Activated T-helper 17 cell treated with anti-CD3 and anti-CD28 coated beads, Interleukin-2, amount 50 U/mL, for 72 hours (primary cell): ENCODE data around the gene COQ10A. TPM values are rescaled to one million over a fixed set of nuclear protein-coding genes. Genes with fewer than 3 reads are reported as not detected.
A peak's percentile ranks its signal among the peaks of the same experiment; 100 is the strongest.

Source experiments
- ATAC-seq: fragments of 150-1000 bp; cut with Tn5 transposase; replicated peaks from 2 replicates; pipeline ENCODE4 v1.10.0; 2021; ENCODE audit warnings: mild to moderate bottlenecking, moderate library complexity
- H3K27ac Mint-ChIP-seq: one replicate; pipeline ENCODE4 v1.8.0; 2022; ENCODE audit warnings: mixed read lengths
- H3K27me3 Mint-ChIP-seq: one replicate; pipeline ENCODE4 v1.8.0; 2022; ENCODE audit warnings: mixed read lengths
- H3K36me3 Mint-ChIP-seq: one replicate; pipeline ENCODE4 v1.8.0; 2022; ENCODE audit warnings: low read depth, mild to moderate bottlenecking, mixed read lengths
- H3K4me1 Mint-ChIP-seq: one replicate; pipeline ENCODE4 v1.8.0; 2022; ENCODE audit warnings: mixed read lengths
- H3K4me3 Mint-ChIP-seq: one replicate; pipeline ENCODE4 v1.8.0; 2022; ENCODE audit warnings: mild to moderate bottlenecking, mixed read lengths
- H3K9me3 Mint-ChIP-seq: one replicate; pipeline ENCODE4 v1.8.0; 2022; ENCODE audit warnings: mixed read lengths
- total RNA-seq, 2 donors: library from RNA; stranded (reverse); gene quantifications; one replicate each; pipeline ENCODE4 v1.2.3, GENCODE V29; 2022

Gene COQ10A
- 1 to 10 TPM; 5.3 to 9.7 TPM for total RNA-seq

- Mint-ChIP-seq H3K9me3 (no peaks in the 10 kb centered on the region), H3K4me3 (peak within 1 kb of the TSS; percentile 97), H3K36me3 (peaks cover 27% of the 10 kb centered on the region), H3K27me3 (no peaks in the 10 kb centered on the region), H3K27ac (peak within 1 kb of the TSS; percentile 94), H3K4me1 (peaks cover 18% of the 10 kb centered on the region)
- ATAC-seq = peak; percentile 94
Observed at GRCh38 chr12:56266693-56267442, at the start of gene COQ10A. Gene COQ10A (plus strand): TSS chr12:56266942. CDS start chr12:56267119, 177 bp downstream.

GRCh38 chr12:56219840-56220239, 46.9 kb upstream of the COQ10A start:
- no peak for ATAC-seq
- H3K27ac Mint-ChIP-seq = no peak overlapping the region
- H3K9me3 Mint-ChIP-seq = no peaks in the 10 kb centered on the region
- H3K4me1 Mint-ChIP-seq = peaks cover 18% of the 10 kb centered on the region
- no peak overlapping the region for H3K4me3 Mint-ChIP-seq
- no peaks in the 10 kb centered on the region for H3K27me3 Mint-ChIP-seq
- peaks cover 36% of the 10 kb centered on the region for H3K36me3 Mint-ChIP-seq

DNA sequence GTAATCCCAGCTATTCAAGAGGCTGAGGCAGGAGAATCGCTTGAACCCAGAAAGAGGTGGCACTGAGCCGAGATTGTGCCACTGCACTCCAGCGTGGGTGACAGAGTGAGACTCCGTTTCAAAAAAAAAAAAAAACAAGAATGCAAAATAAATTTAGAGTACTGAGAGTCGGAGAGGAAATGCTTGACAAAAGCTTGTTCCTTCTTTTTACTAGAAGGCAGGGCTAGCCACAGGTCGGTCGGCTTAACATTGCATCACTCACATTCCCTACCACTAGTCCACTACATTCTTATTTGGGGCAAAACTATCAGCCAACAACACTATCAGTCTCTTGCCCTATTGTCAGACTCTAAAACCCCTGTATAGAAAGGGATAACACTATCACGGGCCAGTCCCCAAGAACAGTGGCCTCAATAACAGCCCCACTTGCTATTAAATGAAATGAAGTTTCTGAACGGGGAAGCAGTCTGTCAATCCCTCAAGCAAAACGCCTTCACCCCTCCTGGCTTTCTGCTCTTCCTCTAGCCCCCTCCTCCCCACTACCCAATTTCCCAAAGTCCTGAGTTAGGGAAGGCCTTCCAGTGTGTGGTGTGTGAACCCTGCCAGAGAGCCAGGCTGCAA, 46.0 kb upstream of the COQ10A start:
- peak overlapping the region; percentile 100 for H3K4me3 Mint-ChIP-seq
- no peak for ATAC-seq
- no peaks in the 10 kb centered on the region for H3K9me3 Mint-ChIP-seq
- no peaks in the 10 kb centered on the region for H3K27me3 Mint-ChIP-seq
- H3K27ac Mint-ChIP-seq = peak overlapping the region; percentile 99
- peaks cover 27% of the 10 kb centered on the region for H3K4me1 Mint-ChIP-seq
- peaks cover 36% of the 10 kb centered on the region for H3K36me3 Mint-ChIP-seq

- H3K4me1 Mint-ChIP-seq = peaks cover 27% of the 10 kb centered on the region
- H3K27ac Mint-ChIP-seq = peak overlapping the region; percentile 99
- H3K27me3 Mint-ChIP-seq = no peaks in the 10 kb centered on the region
- peak; percentile 35 for ATAC-seq
- peaks cover 36% of the 10 kb centered on the region for H3K36me3 Mint-ChIP-seq
- H3K9me3 Mint-ChIP-seq = no peaks in the 10 kb centered on the region
- H3K4me3 Mint-ChIP-seq = peak overlapping the region; percentile 100
Observed at GRCh38 chr12:56221232-56221756, 45.4 kb upstream of the COQ10A start.

DNA sequence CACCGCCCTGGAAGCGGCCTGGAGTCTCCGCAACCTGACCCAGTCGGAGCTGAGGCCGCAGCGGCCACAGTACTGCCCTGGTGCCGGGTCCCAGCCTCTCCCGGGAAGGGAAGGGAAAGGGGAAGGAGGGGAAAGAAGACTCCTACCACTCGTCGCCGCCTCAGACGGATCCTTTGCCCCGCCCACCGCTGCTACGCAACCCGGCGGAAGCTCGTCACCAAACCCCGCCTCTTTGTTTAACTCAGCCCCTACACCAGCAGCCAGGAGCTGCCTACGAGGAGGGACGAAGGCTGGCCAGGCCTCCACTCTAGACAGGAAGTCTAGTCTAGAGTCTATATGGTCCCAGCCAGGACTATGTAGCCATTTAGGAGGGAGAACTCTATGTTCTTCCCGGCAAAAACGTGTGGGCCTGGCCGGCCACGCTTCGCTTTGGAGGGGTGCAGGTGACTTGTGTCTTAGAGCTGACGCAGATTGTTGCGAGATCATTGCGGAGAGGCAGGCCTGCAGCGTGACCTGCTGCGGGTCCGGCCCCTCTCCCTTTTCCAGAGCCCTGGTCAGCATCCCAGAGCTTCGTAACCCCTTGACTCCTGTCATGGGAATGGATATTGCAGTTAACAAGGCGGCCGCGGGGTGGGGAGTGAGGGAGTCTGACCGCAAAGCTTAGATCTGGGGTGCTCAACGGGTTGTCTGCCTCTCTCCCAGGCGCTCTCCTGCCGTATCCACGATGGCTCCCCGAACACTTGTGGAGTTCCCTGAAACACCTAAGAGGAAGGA, 44.8 kb upstream of the COQ10A start, which contains the start of gene RNF41:
Gene RNF41 (minus strand): TSS at position 166 of the 774 bp plus-strand sequence. CDS start 7,875 bp downstream, outside the sequence.
- Mint-ChIP-seq H3K4me1 (peaks cover 23% of the 10 kb centered on the region), H3K36me3 (peaks cover 36% of the 10 kb centered on the region), H3K27ac (peak within 1 kb of the TSS; percentile 99), H3K9me3 (no peaks in the 10 kb centered on the region), H3K27me3 (no peaks in the 10 kb centered on the region), H3K4me3 (peak within 1 kb of the TSS; percentile 100)
- peak; percentile 88 for ATAC-seq

- no peak for ATAC-seq
- Mint-ChIP-seq H3K27ac (peak overlapping the region; percentile 99), H3K36me3 (peaks cover 42% of the 10 kb centered on the region), H3K9me3 (no peaks in the 10 kb centered on the region), H3K4me1 (peaks cover 23% of the 10 kb centered on the region), H3K4me3 (peak overlapping the region; percentile 100), H3K27me3 (no peaks in the 10 kb centered on the region)
Observed at GRCh38 chr12:56222531-56222895, 44.2 kb upstream of the COQ10A start.

GRCh38 chr12:56223571-56224101, 43.1 kb upstream of the COQ10A start:
- ATAC-seq = no peak
- H3K4me1 Mint-ChIP-seq = peaks cover 23% of the 10 kb centered on the region
- H3K36me3 Mint-ChIP-seq = peaks cover 43% of the 10 kb centered on the region
- H3K27ac Mint-ChIP-seq = peak overlapping the region; percentile 89
- no peaks in the 10 kb centered on the region for H3K27me3 Mint-ChIP-seq
- H3K9me3 Mint-ChIP-seq = no peaks in the 10 kb centered on the region
- H3K4me3 Mint-ChIP-seq = peak overlapping the region; percentile 100

GRCh38 chr12:56224102-56224701, 42.5 kb upstream of the COQ10A start, which contains the start of gene NABP2:
Gene NABP2 (plus strand): TSS chr12:56224342. CDS start chr12:56224857, 515 bp downstream.
- H3K27me3 Mint-ChIP-seq = no peaks in the 10 kb centered on the region
- ATAC-seq = peak; percentile 90
- peak within 1 kb of the TSS; percentile 100 for H3K4me3 Mint-ChIP-seq
- H3K36me3 Mint-ChIP-seq = peaks cover 45% of the 10 kb centered on the region
- peak within 1 kb of the TSS; percentile 89 for H3K27ac Mint-ChIP-seq
- no peaks in the 10 kb centered on the region for H3K9me3 Mint-ChIP-seq
- peaks cover 23% of the 10 kb centered on the region for H3K4me1 Mint-ChIP-seq

DNA sequence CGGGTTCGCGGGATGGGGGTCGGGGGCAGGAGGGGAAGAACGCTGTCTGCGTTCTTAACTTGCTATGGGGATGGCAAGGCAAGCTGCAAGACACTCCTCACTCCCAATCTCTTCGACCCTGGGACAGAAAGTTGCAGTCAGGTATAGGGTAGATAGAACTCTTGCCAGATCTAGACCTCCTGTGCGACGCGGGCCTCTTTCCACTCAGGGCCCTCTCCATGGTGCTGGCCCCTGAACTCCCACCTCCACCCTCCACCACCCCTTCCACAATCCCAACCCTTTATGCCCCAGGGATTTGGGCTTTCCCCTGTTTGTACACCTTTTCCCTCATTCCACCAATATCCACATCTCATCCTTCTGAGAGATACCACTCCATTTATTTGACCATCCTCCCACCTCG, 41.8 kb upstream of the COQ10A start:
- peak overlapping the region; percentile 100 for H3K4me3 Mint-ChIP-seq
- H3K36me3 Mint-ChIP-seq = peaks cover 47% of the 10 kb centered on the region
- H3K27ac Mint-ChIP-seq = peak overlapping the region; percentile 89
- no peak for ATAC-seq
- no peaks in the 10 kb centered on the region for H3K27me3 Mint-ChIP-seq
- no peaks in the 10 kb centered on the region for H3K9me3 Mint-ChIP-seq
- peaks cover 23% of the 10 kb centered on the region for H3K4me1 Mint-ChIP-seq

DNA sequence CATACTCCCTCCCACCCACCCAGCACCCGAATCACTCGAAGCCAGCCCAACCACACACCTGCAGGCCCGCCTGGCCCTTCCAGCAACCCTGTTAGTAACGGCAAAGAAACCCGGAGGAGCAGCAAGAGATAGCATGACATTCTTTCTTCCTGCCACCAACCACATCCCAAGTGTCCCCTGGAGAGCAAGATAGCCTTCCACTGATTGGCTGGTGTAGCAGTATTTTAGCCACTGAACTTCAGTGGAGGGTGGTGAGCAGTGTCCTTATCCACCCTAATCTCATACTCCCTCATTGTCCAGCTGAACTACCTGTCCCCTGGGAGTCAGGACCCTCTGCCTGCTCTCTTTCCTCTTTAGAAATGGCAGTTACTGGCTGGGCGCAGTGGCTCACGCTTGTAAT, 37.7 kb upstream of the COQ10A start:
- no peak for ATAC-seq
- H3K36me3 Mint-ChIP-seq = peaks cover 36% of the 10 kb centered on the region
- H3K4me3 Mint-ChIP-seq = no peak overlapping the region
- peaks cover 12% of the 10 kb centered on the region for H3K4me1 Mint-ChIP-seq
- H3K27ac Mint-ChIP-seq = no peak overlapping the region
- H3K27me3 Mint-ChIP-seq = no peaks in the 10 kb centered on the region
- H3K9me3 Mint-ChIP-seq = no peaks in the 10 kb centered on the region

DNA sequence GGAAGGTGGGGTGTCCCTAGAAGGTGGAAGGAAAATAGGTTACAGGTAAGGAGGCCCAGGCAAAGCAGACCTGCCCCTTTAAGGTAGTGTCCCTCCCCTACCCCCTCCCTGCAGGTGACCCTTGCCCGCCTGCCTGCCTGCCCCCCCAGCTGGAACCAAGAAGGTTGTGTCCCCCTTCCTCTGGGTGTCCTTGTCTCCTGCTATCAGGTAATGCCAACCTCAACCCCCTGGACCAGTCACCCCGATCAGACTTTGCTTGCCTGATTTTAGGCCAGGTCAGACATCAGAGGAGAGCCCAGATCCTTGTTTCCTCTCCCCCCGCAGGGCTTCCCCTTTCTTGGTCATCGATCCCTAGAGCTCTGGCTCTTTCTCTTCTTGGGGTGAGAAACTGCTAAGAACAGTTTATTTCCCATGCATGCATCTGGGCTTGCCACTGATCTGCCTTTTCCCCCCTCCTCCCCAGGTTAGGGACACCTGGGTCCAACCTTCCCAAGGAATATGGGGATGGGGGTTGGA, 36.8 kb upstream of the COQ10A start, which contains the start of gene SLC39A5:
Gene SLC39A5 (plus strand): TSS at position 136 of the 516 bp plus-strand sequence. CDS start 1,224 bp downstream, outside the sequence.
- H3K9me3 Mint-ChIP-seq = no peaks in the 10 kb centered on the region
- H3K4me3 Mint-ChIP-seq = no peak within 1 kb of the TSS
- H3K36me3 Mint-ChIP-seq = peaks cover 31% of the 10 kb centered on the region
- no peak for ATAC-seq
- peaks cover 8% of the 10 kb centered on the region for H3K4me1 Mint-ChIP-seq
- no peaks in the 10 kb centered on the region for H3K27me3 Mint-ChIP-seq
- H3K27ac Mint-ChIP-seq = no peak within 1 kb of the TSS

GRCh38 chr12:56230432-56231183, 36.1 kb upstream of the COQ10A start:
- Mint-ChIP-seq H3K27me3 (no peaks in the 10 kb centered on the region), H3K4me1 (peaks cover 1% of the 10 kb centered on the region), H3K4me3 (no peak overlapping the region), H3K9me3 (no peaks in the 10 kb centered on the region), H3K36me3 (peaks cover 24% of the 10 kb centered on the region), H3K27ac (no peak overlapping the region)
- no peak for ATAC-seq

GRCh38 chr12:56231184-56231582, 35.6 kb upstream of the COQ10A start:
- no peak for ATAC-seq
- H3K9me3 Mint-ChIP-seq = no peaks in the 10 kb centered on the region
- H3K27me3 Mint-ChIP-seq = no peaks in the 10 kb centered on the region
- no peaks in the 10 kb centered on the region for H3K4me1 Mint-ChIP-seq
- H3K36me3 Mint-ChIP-seq = peaks cover 18% of the 10 kb centered on the region
- no peak overlapping the region for H3K4me3 Mint-ChIP-seq
- H3K27ac Mint-ChIP-seq = no peak overlapping the region
